ENCODE measurements around the gene FYB1. TPM values are rescaled to one million over a fixed set of nuclear protein-coding genes. Genes with fewer than 3 reads are reported as not detected.

Gene FYB1
- total RNA-seq, 1 experiment from 2014 or later = 0.42 TPM

DNA sequence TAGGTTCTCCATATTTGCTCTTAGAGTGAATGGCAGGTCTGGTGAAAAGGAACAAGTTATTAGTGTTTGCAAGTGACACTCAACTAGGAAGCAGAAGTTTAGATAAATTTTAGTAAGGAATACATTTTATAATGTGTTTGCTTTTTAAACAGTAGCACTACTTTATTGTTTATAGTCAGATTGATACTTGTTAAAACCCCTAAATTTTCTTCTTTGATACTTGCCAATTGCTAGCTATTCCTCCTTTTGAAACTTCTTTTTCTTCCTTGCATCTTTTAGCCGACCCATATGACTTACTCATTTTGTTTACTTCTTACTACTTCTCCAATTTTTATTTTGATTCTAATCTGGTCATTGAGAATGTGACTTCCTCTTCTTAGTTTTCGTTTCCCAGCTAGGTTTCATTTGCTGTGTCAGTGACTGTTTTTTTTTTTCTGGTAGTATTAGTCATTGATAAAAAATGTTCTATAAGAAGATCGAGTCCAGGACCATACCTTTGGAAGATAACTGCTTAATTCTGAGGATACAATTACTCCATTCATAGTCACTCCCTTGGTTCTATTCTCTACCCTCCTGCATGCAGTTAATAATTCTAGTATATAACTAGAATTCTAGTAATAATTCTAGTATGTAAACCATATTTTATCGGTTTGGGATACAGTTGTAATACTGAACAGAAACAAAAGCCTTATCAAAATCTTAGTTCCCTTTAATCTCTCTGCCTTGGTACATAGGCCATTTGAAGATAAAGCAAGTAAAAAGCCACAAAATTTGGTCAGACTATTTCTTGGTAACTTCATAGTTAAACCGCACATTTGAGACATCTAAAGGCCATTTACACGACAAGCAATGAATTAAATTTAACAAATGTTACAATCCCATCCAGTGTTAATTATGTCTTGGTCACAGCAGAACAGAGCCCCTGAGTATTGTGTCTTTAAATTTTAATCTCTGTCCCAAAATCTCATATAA, 142.3 kb downstream of the FYB1 start:
- ATAC-seq = no peak
- Histone ChIP-seq H3K79me2 (ENCODE audit: insufficient read depth, low read length) (peaks cover 16% of the 10 kb centered on the region), H3K27me3 (ENCODE audit: insufficient read depth, low read length) (no peaks in the 10 kb centered on the region), H3K9me3 (ENCODE audit: control insufficient read depth in 1 of 2, insufficient read depth in 1 of 2, low read depth in 1 of 2, low read length in 2 of 2) (no peaks in the 10 kb centered on the region), H3K4me2 (ENCODE audit: low read length) (peak overlapping the region; percentile 76), H3K4me3 (replicated peaks in 1 of 2; ENCODE audit: low read depth in 1 of 2, low read length in 2 of 2) (peak overlapping the region; percentile 24 to 38), H3K36me3 (ENCODE audit: control insufficient read depth in 1 of 2, insufficient read depth in 2 of 2, low read length in 2 of 2) (no peaks in the 10 kb centered on the region), H4K20me1 (ENCODE audit: insufficient read depth) (no peaks in the 10 kb centered on the region), H2AFZ (ENCODE audit: low read depth, low read length, poor library complexity, severe bottlenecking) (peak overlapping the region; percentile 62), H3K4me1 (ENCODE audit: control insufficient read depth in 1 of 2, insufficient read depth in 2 of 2, low read length in 2 of 2) (peaks cover 7 to 50% of the 10 kb centered on the region in 2 experiments; a peak in 3 of 4 replicates), H3K27ac (ENCODE audit: low read depth, low read length) (peak overlapping the region; percentile 44; the same call in 1 of the 2 replicates), H3K9me2 (ENCODE audit: insufficient read depth) (no peaks in the 10 kb centered on the region), H3K9ac (ENCODE audit: low read length) (peak overlapping the region; percentile 43)
- TF ChIP-seq JUND (IDR thresholded peaks at IDR 0.05) (peak; percentile 52), FOSL1 (IDR thresholded peaks at IDR 0.05; ENCODE audit: low read depth) (peak; percentile 62), TCF7L2 (IDR thresholded peaks at IDR 0.05; ENCODE audit: borderline replicate concordance, extremely low read depth, insufficient read depth, insufficient read length) (no peak)
- intact Hi-C loops (cut with micrococcal nuclease) = loop anchor here (5.0 kb wide), 1 partner anchor 230 kb away; the partner anchor contains the start of gene OSMR
- ChIA-PET RAD21 (ENCODE audit: low non-redundant PET in 1 of 2, low total read pairs in 2 of 2, uncharacterized antibody in 2 of 2, unreplicated experiment in 2 of 2) (no interaction called here), POLR2A (no interaction called here), CTCF (no interaction called here)
- BruUV-seq (replicated peaks) = no TSS peak
- DNase-seq (ENCODE audit: low read depth, low spot score) = no peak

DNA sequence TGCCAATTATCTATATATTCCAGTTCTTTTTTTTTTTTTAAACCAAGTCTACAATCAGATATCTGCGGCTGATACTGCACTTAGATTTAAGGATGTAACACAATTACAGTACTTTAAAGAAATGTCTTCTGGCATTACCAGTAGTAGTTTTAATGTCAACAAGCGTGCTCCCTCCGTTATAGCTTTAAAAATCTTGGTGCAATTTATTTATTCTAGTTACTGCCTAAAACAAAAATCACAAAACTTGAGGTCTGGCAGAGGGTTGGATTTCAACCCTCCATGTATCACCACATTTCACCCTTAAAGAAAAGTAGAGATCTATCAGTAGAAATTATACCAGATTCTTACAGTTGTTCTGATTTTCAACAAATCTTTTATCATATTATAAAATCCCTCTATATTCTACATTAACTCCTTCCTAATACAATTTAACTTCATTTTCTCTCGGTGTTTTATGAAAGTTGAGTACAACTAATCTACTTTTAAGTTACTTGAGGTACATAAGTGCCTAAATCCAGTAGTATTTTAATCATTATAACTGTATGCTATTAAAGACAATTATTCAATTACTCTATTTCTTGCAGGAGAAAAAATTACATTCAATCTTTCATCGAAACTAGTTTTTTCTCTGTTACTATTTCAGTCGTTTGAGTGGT, 143.1 kb downstream of the FYB1 start:
- no peaks in the 10 kb centered on the region for H4K20me1 ChIP-seq (ENCODE audit: insufficient read depth)
- no peaks in the 10 kb centered on the region for H3K9me3 ChIP-seq (ENCODE audit: control insufficient read depth in 1 of 2, insufficient read depth in 1 of 2, low read depth in 1 of 2, low read length in 2 of 2)
- H2AFZ ChIP-seq (ENCODE audit: low read depth, low read length, poor library complexity, severe bottlenecking) = peak overlapping the region; percentile 62
- TF ChIP-seq EZH2 (IDR thresholded peaks at IDR 0.05) (no peak), POLR2AphosphoS5 (IDR thresholded peaks at IDR 0.05; ENCODE audit: low read depth, low read length) (no peak), RAD21 (IDR thresholded peaks at IDR 0.05; ENCODE audit: low read depth) (no peak), CEBPB (IDR thresholded peaks at IDR 0.05; ENCODE audit: low read depth) (no peak), EZH2phosphoT487 (IDR thresholded peaks at IDR 0.05; ENCODE audit: borderline replicate concordance) (no peak), SIN3A (IDR thresholded peaks at IDR 0.05; ENCODE audit: low read depth) (no peak), TCF7L2 (IDR thresholded peaks at IDR 0.05; ENCODE audit: borderline replicate concordance, extremely low read depth, insufficient read depth, insufficient read length) (no peak)
- TF ChIP-seq, protein P1, sequence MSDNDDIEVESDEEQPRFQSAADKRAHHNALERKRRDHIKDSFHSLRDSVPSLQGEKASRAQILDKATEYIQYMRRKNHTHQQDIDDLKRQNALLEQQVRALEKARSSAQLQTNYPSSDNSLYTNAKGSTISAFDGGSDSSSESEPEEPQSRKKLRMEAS (IDR thresholded peaks at IDR 0.05) = no peak
- H3K4me1 ChIP-seq (ENCODE audit: control insufficient read depth in 1 of 2, insufficient read depth in 2 of 2, low read length in 2 of 2) = peaks cover 7 to 50% of the 10 kb centered on the region in 2 experiments; a peak in 3 of 4 replicates
- no TSS peak for BruUV-seq (replicated peaks)
- ChIA-PET RAD21 (ENCODE audit: low non-redundant PET in 1 of 2, low total read pairs in 2 of 2, uncharacterized antibody in 2 of 2, unreplicated experiment in 2 of 2) (no interaction called here), CTCF (no interaction called here), POLR2A (no interaction called here)
- H3K4me2 ChIP-seq (ENCODE audit: low read length) = peak overlapping the region; percentile 76
- H3K36me3 ChIP-seq (ENCODE audit: control insufficient read depth in 1 of 2, insufficient read depth in 2 of 2, low read length in 2 of 2) = no peaks in the 10 kb centered on the region
- DNase-seq (ENCODE audit: low read depth, low spot score) = no peak
- no peaks in the 10 kb centered on the region for H3K27me3 ChIP-seq (ENCODE audit: insufficient read depth, low read length)
- peak overlapping the region; percentile 24 to 38 for H3K4me3 ChIP-seq (replicated peaks in 1 of 2; ENCODE audit: low read depth in 1 of 2, low read length in 2 of 2)
- H3K9me2 ChIP-seq (ENCODE audit: insufficient read depth) = no peaks in the 10 kb centered on the region
- intact Hi-C loops (cut with micrococcal nuclease) = loop anchor here (5.0 kb wide), 1 partner anchor 229 kb away; the partner anchor contains the start of gene OSMR
- no peak for ATAC-seq
- H3K27ac ChIP-seq (ENCODE audit: low read depth, low read length) = peak overlapping the region; percentile 64; the same call in 1 of the 2 replicates
- peaks cover 24% of the 10 kb centered on the region for H3K79me2 ChIP-seq (ENCODE audit: insufficient read depth, low read length)
- H3K9ac ChIP-seq (ENCODE audit: low read length) = peak overlapping the region; percentile 43

Data from HCT116 (cell line).